DMS114 treated with DMSO at 0.1 percent for 48 hours (cell line): ENCODE measurements around the gene TMEM131L.

ENCODE experiments used
- DNase-seq: peaks from one replicate; lab custom pipeline; 2025; ENCODE audit not compliant: unreplicated experiment; lab: John Stamatoyannopoulos, UW

Gene TMEM131L

GRCh38 chr4:153684182-153684970 is 218.2 kb downstream of the TMEM131L start, which contains the start of gene TLR2:
TLR2 (plus strand) TSS chr4:153684280; CDS start chr4:153702908, 18,628 bp downstream.
- no peak for DNase-seq

- DNase-seq, result no peak
Observed at GRCh38 chr4:153684971-153685371, 218.8 kb downstream of the TMEM131L start.
